ENCODE measurements around the gene KLHL21.

- no peak for TF ChIP-seq CTCF (IDR thresholded peaks at IDR 0.05; ENCODE audit: low read length)
- no peak for TF ChIP-seq EZH2 (IDR thresholded peaks at IDR 0.05; ENCODE audit: borderline replicate concordance, low read length)
Measured at GRCh38 chr1:6570987-6571386, 31.7 kb downstream of the KLHL21 start.
